Rectal smooth muscle tissue (tissue), 1 donor: ENCODE results near the gene ATP6V0B.

Experiments
- H3K27ac ChIP-seq: one replicate; pipeline ENCODE4 v1.7.0; 2013; ENCODE audit warnings: low read depth, low read length, inconsistent platforms
- H3K27me3 ChIP-seq: one replicate; pipeline ENCODE4 v1.7.0; 2013; ENCODE audit warnings: low read length; ENCODE audit not compliant: control insufficient read depth, insufficient read depth
- H3K36me3 ChIP-seq: one replicate; pipeline ENCODE4 v1.7.0; 2013; ENCODE audit warnings: low read length; ENCODE audit not compliant: control insufficient read depth, insufficient read depth
- H3K4me1 ChIP-seq: one replicate; pipeline ENCODE4 v1.7.0; 2013; ENCODE audit warnings: low read length; ENCODE audit not compliant: control insufficient read depth, insufficient read depth
- H3K4me3 ChIP-seq: one replicate; pipeline ENCODE4 v1.7.0; 2013; ENCODE audit warnings: low read length
- H3K9ac ChIP-seq: one replicate; pipeline ENCODE4 v1.7.0; 2013; ENCODE audit warnings: low read length

ATP6V0B gene

DNA sequence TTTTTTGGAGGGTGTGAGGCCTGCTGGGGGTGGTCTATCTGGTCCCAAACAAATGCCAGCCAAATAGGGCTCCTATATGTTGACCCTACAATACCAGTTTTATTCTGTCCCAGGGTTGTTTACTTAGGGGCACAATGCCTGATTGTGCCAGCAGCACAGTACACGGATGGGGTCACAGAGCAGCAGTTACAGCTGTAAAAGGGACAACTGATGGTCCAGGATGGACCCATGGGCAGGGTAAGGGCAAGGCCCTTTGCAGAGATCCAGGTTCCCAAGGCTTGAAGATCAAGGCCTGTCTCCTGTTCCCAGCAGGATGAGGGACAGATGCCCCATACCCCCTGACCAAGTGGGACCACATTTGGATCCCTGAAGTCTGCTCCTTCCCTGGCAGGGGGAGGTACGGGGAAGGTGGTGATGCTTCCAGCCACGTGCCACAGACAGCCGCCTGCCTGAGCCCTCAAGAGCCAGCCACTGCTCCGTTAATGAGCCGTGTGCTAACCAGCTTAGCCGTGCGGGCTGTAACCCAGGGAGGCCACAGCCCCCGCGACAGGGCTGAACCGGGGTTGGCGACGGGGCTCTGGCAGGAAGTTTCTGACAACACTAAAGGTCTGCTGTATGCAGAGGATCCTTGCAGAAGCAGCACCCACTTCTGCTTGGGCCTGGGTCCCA is 38.3 kb downstream of the ATP6V0B start:
- Histone ChIP-seq H3K9ac (no peak overlapping the region), H3K4me1 (no peaks in the 10 kb centered on the region), H3K36me3 (no peaks in the 10 kb centered on the region), H3K27ac (no peak overlapping the region), H3K27me3 (no peaks in the 10 kb centered on the region), H3K4me3 (no peak overlapping the region)

- Histone ChIP-seq H3K27me3 (no peaks in the 10 kb centered on the region), H3K27ac (no peak overlapping the region), H3K36me3 (no peaks in the 10 kb centered on the region), H3K9ac (no peak overlapping the region), H3K4me1 (no peaks in the 10 kb centered on the region), H3K4me3 (no peak overlapping the region)
These were observed 39.2 kb downstream of the ATP6V0B start for GRCh38 chr1:44013949-44014348.

GRCh38 chr1:44014365-44015104 is 39.8 kb downstream of the ATP6V0B start:
- Histone ChIP-seq H3K9ac (no peak overlapping the region), H3K4me1 (no peaks in the 10 kb centered on the region), H3K36me3 (no peaks in the 10 kb centered on the region), H3K27me3 (no peaks in the 10 kb centered on the region), H3K27ac (no peak overlapping the region), H3K4me3 (no peak overlapping the region)

DNA sequence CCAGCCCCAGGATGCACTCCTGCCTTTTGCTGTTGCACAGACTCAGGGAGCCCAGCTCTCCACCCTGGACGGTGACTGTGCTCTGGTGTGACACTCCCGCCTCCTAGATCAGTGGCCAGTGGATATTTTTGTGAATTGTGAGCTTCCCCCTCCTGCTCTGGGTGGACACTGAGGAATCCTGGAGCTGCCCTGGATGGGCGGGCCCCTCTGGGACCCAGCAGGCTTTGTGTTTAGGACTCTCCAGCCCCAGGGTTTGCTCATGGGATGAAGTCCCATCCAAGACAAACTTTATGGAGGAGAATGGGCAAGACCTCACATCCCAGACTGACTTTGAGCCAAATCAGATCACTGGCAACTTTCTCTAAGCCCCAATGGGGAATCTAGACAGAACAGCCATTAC is 40.4 kb downstream of the ATP6V0B start:
- no peaks in the 10 kb centered on the region for H3K36me3 ChIP-seq
- no peak overlapping the region for H3K27ac ChIP-seq
- H3K4me1 ChIP-seq = no peaks in the 10 kb centered on the region
- H3K27me3 ChIP-seq = no peaks in the 10 kb centered on the region
- H3K4me3 ChIP-seq = no peak overlapping the region
- H3K9ac ChIP-seq = no peak overlapping the region

GRCh38 chr1:44016041-44016889 is 41.5 kb downstream of the ATP6V0B start:
- Histone ChIP-seq H3K27me3 (no peaks in the 10 kb centered on the region), H3K9ac (no peak overlapping the region), H3K36me3 (no peaks in the 10 kb centered on the region), H3K4me3 (no peak overlapping the region), H3K4me1 (no peaks in the 10 kb centered on the region), H3K27ac (no peak overlapping the region)

- no peak overlapping the region for H3K27ac ChIP-seq
- H3K27me3 ChIP-seq = no peaks in the 10 kb centered on the region
- no peak overlapping the region for H3K4me3 ChIP-seq
- H3K36me3 ChIP-seq = no peaks in the 10 kb centered on the region
- H3K9ac ChIP-seq = no peak overlapping the region
- H3K4me1 ChIP-seq = no peaks in the 10 kb centered on the region
These were observed 42.2 kb downstream of the ATP6V0B start for GRCh38 chr1:44016890-44017400.

DNA sequence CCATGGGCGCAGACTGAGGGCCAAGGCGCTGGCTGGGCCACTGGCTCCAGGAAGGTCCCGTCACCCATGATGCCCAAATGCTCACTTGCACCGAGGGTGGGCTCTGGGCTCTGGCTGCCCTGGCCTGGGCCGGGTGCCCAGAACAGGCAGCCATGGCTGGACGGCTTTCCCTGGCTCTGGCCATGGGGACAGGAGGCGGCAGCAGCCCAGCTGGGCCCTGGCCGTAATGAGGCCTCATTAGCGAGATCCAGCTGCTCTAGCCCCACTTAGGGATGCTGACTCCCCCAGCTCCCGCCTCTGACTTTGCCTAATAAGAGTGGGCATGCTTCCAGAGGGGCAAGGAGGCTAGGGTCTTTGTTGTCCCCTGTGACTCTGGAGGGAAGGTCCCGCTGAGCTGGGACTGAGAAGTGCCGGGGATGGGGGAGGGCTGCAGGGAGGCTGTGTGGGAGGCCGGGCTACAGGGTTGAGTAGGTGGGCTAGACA is 44.7 kb downstream of the ATP6V0B start:
- Histone ChIP-seq H3K27me3 (no peaks in the 10 kb centered on the region), H3K4me1 (no peaks in the 10 kb centered on the region), H3K4me3 (no peak overlapping the region), H3K27ac (no peak overlapping the region), H3K9ac (no peak overlapping the region), H3K36me3 (no peaks in the 10 kb centered on the region)

DNA sequence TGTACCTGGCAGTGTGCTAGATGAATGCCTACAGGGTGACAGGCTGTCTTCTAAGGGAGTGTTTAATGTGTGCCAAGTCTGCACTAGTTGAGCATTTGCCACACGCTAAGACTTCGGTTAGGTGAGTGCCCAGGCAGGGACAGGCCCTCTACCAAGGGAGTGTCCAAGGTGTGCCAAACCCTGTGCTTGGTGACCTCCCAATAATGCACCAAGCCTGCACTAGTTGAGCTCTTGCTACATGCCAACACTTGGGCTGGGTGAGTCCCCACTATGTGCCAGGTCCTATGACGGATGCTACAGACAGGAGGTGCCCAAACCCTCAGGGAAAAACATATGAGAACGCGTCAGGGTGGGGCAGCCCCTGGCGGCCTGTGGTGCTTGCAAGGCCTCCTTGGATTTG is 45.7 kb downstream of the ATP6V0B start:
- Histone ChIP-seq H3K27ac (no peak overlapping the region), H3K9ac (no peak overlapping the region), H3K27me3 (no peaks in the 10 kb centered on the region), H3K4me3 (no peak overlapping the region), H3K4me1 (no peaks in the 10 kb centered on the region), H3K36me3 (no peaks in the 10 kb centered on the region)

GRCh38 chr1:44021156-44021555 is 46.4 kb downstream of the ATP6V0B start:
- no peaks in the 10 kb centered on the region for H3K27me3 ChIP-seq
- H3K27ac ChIP-seq = no peak overlapping the region
- H3K4me3 ChIP-seq = no peak overlapping the region
- H3K36me3 ChIP-seq = no peaks in the 10 kb centered on the region
- no peak overlapping the region for H3K9ac ChIP-seq
- no peaks in the 10 kb centered on the region for H3K4me1 ChIP-seq

DNA sequence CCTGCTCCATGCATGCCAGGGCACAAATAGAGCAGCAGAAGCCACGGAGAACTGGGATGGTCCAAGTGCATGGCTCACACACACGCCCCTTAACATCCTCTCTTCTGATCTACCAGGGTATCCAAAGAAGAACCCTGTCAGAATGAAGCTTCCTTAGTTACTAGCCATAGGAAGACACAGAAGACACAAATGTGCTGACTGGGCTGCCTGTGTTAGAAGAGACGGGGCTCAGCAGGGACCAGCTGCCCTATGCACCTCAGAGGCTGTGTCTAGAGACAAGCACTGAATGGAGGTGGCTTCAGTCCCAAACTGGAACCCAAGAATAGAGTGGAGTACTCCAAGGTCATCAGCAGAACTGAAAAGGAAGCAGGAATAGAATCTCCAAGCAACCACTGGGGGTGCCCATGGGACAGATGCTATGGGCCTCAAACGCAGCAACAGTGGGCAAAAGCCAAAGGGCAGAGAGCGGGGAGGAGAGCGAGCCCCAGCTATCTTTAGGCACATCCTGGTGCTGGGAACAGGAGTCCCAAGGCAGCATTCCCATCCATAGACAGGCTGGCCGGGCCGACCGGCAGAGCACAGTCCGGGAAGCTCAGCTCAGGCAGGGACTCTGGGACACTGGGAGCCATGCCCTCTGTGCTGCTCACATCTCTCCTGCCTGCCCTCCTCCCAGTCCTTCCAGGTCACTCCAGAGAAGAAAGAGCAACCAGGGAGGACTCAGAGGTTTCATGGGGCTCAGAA is 47.0 kb downstream of the ATP6V0B start:
- Histone ChIP-seq H3K9ac (no peak overlapping the region), H3K4me1 (no peaks in the 10 kb centered on the region), H3K27ac (no peak overlapping the region), H3K36me3 (no peaks in the 10 kb centered on the region), H3K27me3 (no peaks in the 10 kb centered on the region), H3K4me3 (no peak overlapping the region)

- no peak overlapping the region for H3K4me3 ChIP-seq
- no peaks in the 10 kb centered on the region for H3K36me3 ChIP-seq
- H3K9ac ChIP-seq = no peak overlapping the region
- no peaks in the 10 kb centered on the region for H3K27me3 ChIP-seq
- H3K27ac ChIP-seq = no peak overlapping the region
- peaks cover 2% of the 10 kb centered on the region for H3K4me1 ChIP-seq
These were observed 49.5 kb downstream of the ATP6V0B start for GRCh38 chr1:44024031-44024902.
